ENCODE results near the gene BTNL9. TPM values are rescaled to one million over a fixed set of nuclear protein-coding genes. Genes with fewer than 3 reads are reported as not detected.

Gene BTNL9
- total RNA-seq, 2 experiments from 2014 or later = 162 to 219 TPM

- no peak overlapping the region for H2AFZ ChIP-seq (ENCODE audit: low read length)
- ChIA-PET CTCF (ENCODE audit: unreplicated experiment) (no interaction called here), POLR2A (no interaction called here)
- no TSS peak for BruUV-seq (replicated peaks)
- no peaks in the 10 kb centered on the region for H3K79me2 ChIP-seq (ENCODE audit: insufficient read depth, low read depth, low read length)
- no peaks in the 10 kb centered on the region for H3K36me3 ChIP-seq (ENCODE audit: insufficient read depth, low read length)
- no peak overlapping the region for H3K27ac ChIP-seq (ENCODE audit: low read depth, low read length, poor library complexity, severe bottlenecking)
- no peaks in the 10 kb centered on the region for H4K20me1 ChIP-seq (ENCODE audit: insufficient read depth, low read length)
- no peak for DNase-seq (ENCODE audit: low spot score)
- H3K4me3 ChIP-seq (ENCODE audit: low read depth, low read length, poor library complexity, severe bottlenecking) = no peak overlapping the region
- no peaks in the 10 kb centered on the region for H3K9me2 ChIP-seq (ENCODE audit: insufficient read depth, low read length)
- H3K9me3 ChIP-seq (ENCODE audit: low read length) = 0 out of 2 replicates have a peak, but pooled peaks cover 6% of the 10 kb centered on the region
- H3K4me2 ChIP-seq (ENCODE audit: low read length) = no peak overlapping the region
- intact Hi-C loops (cut with micrococcal nuclease; ENCODE audit: unreplicated experiment) = no loop called here
- TF ChIP-seq EZH2phosphoT487 (IDR thresholded peaks at IDR 0.05; ENCODE audit: borderline replicate concordance, low read depth, low read length) = no peak
- TF ChIP-seq CTCF (conservative IDR thresholded peaks at IDR 0.05; ENCODE audit: low read length) = no peak
- H3K4me1 ChIP-seq (ENCODE audit: insufficient read depth, low read length, poor library complexity, severe bottlenecking) = no peaks in the 10 kb centered on the region
Observed at GRCh38 chr5:181076920-181077319, 36.9 kb downstream of the BTNL9 start.

- Histone ChIP-seq H3K9me2 (ENCODE audit: insufficient read depth, low read length) (no peaks in the 10 kb centered on the region), H3K4me3 (ENCODE audit: low read depth, low read length, poor library complexity, severe bottlenecking) (no peak overlapping the region), H2AFZ (ENCODE audit: low read length) (no peak overlapping the region), H3K36me3 (ENCODE audit: insufficient read depth, low read length) (no peaks in the 10 kb centered on the region), H3K4me1 (ENCODE audit: insufficient read depth, low read length, poor library complexity, severe bottlenecking) (no peaks in the 10 kb centered on the region), H3K27ac (ENCODE audit: low read depth, low read length, poor library complexity, severe bottlenecking) (no peak overlapping the region), H3K9me3 (ENCODE audit: low read length) (0 out of 2 replicates have a peak, but pooled peaks cover 2% of the 10 kb centered on the region), H4K20me1 (ENCODE audit: insufficient read depth, low read length) (no peaks in the 10 kb centered on the region), H3K4me2 (ENCODE audit: low read length) (no peak overlapping the region), H3K79me2 (ENCODE audit: insufficient read depth, low read depth, low read length) (no peaks in the 10 kb centered on the region)
- no peak for DNase-seq (ENCODE audit: low spot score)
- intact Hi-C loops (cut with micrococcal nuclease; ENCODE audit: unreplicated experiment) = no loop called here
- ChIA-PET CTCF (ENCODE audit: unreplicated experiment) (no interaction called here), POLR2A (interaction anchor here (0.6 to 0.8 kb wide), 3 partner anchors 16 to 67 kb away, joined by 3 read pairs; no protein-coding TSS in a partner anchor)
- BruUV-seq (replicated peaks) = no TSS peak
- TF ChIP-seq EZH2phosphoT487 (IDR thresholded peaks at IDR 0.05; ENCODE audit: borderline replicate concordance, low read depth, low read length) (no peak), CTCF (conservative IDR thresholded peaks at IDR 0.05; ENCODE audit: low read length) (no peak)
Observed at GRCh38 chr5:181081989-181082388, 41.9 kb downstream of the BTNL9 start.

GRCh38 chr5:181084621-181085195 is 44.6 kb downstream of the BTNL9 start:
- POLR2A ChIA-PET = no interaction called here
- Histone ChIP-seq H3K4me1 (ENCODE audit: insufficient read depth, low read length, poor library complexity, severe bottlenecking) (no peaks in the 10 kb centered on the region), H3K9me2 (ENCODE audit: insufficient read depth, low read length) (no peaks in the 10 kb centered on the region), H4K20me1 (ENCODE audit: insufficient read depth, low read length) (no peaks in the 10 kb centered on the region), H3K27ac (ENCODE audit: low read depth, low read length, poor library complexity, severe bottlenecking) (no peak overlapping the region), H2AFZ (ENCODE audit: low read length) (no peak overlapping the region), H3K9me3 (ENCODE audit: low read length) (0 out of 2 replicates have a peak, but pooled peaks cover 5% of the 10 kb centered on the region), H3K4me3 (ENCODE audit: low read depth, low read length, poor library complexity, severe bottlenecking) (no peak overlapping the region), H3K4me2 (ENCODE audit: low read length) (no peak overlapping the region), H3K79me2 (ENCODE audit: insufficient read depth, low read depth, low read length) (no peaks in the 10 kb centered on the region), H3K36me3 (ENCODE audit: insufficient read depth, low read length) (no peaks in the 10 kb centered on the region)
- no peak for DNase-seq (ENCODE audit: low spot score)
- TF ChIP-seq EZH2phosphoT487 (IDR thresholded peaks at IDR 0.05; ENCODE audit: borderline replicate concordance, low read depth, low read length) = no peak
- TF ChIP-seq CTCF (conservative IDR thresholded peaks at IDR 0.05; ENCODE audit: low read length) = no peak
- CTCF ChIA-PET (ENCODE audit: unreplicated experiment) = no interaction called here
- BruUV-seq (replicated peaks) = no TSS peak
- intact Hi-C loops (cut with micrococcal nuclease; ENCODE audit: unreplicated experiment) = no loop called here

All from OCI-LY7 (cell line).